Measurements from ENCODE around the gene IL1A. TPM values are rescaled to one million over a fixed set of nuclear protein-coding genes. Genes with fewer than 3 reads are reported as not detected.

The IL1A gene
- total and polyA plus RNA-seq, 9 of the 15 experiments (the other 6 are each of a cell fraction or from before 2014, with no cell fraction given): 0.03 to 0.27 (median 0.14) TPM; not detected in 2

DNA sequence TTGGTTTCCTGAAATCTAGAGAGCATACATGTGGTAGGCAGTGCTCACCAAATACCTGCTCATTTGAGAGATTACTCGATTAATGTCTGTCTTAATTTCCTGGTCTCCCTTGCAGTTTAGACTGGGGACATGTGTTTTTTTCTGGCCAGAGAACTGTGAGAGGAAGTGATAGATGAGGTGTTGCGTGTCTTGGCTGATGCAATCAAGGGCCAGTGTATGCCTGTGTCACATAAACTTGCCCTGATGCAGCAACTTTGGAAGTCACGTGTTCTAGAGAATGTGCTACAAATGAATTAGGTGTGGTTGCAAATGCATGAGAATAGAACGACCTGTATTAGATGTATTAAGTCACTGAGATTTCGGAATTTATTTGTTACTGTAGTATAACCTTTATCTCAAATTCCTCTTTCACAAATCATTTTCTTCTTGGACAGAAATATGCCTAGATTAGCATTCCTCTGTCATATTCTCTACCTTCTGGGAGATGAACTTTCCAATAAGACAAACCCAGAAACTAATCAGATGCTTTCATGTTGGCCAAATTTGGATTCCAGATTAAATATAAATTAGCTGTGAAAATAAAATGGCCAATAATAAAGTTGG lies 9.9 kb upstream of the IL1A start (continued):
- TF ChIP-seq, protein P1, sequence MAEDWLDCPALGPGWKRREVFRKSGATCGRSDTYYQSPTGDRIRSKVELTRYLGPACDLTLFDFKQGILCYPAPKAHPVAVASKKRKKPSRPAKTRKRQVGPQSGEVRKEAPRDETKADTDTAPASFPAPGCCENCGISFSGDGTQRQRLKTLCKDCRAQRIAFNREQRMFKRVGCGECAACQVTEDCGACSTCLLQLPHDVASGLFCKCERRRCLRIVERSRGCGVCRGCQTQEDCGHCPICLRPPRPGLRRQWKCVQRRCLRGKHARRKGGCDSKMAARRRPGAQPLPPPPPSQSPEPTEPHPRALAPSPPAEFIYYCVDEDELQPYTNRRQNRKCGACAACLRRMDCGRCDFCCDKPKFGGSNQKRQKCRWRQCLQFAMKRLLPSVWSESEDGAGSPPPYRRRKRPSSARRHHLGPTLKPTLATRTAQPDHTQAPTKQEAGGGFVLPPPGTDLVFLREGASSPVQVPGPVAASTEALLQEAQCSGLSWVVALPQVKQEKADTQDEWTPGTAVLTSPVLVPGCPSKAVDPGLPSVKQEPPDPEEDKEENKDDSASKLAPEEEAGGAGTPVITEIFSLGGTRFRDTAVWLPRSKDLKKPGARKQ (CRISPR knock-in tag; IDR thresholded peaks at IDR 0.05): 0 out of 2 replicates have a peak, but pooled peaks have one; percentile 16
- peak; percentile 81 for TF ChIP-seq ZNF311 (CRISPR knock-in tag; IDR thresholded peaks at IDR 0.05)
- peak; percentile 90 for TF ChIP-seq SMARCA4 (IDR thresholded peaks at IDR 0.05)
- peak in 1 of 2 experiments; percentile 40; a peak in 1 of 4 replicates for TF ChIP-seq MAZ (CRISPR knock-in tag; conservative IDR thresholded peaks at IDR 0.05 in 1 of 2, IDR thresholded peaks at IDR 0.05 in 1 of 2)
- TF ChIP-seq MEIS2 (IDR thresholded peaks at IDR 0.05; ENCODE audit: partially characterized antibody): peak; percentile 96
- TF ChIP-seq PHF20 (IDR thresholded peaks at IDR 0.05; ENCODE audit: partially characterized antibody): no peak
- TF ChIP-seq SMC3 (conservative IDR thresholded peaks at IDR 0.05; ENCODE audit: insufficient read depth, low read depth, low read length): no peak
- peak; percentile 100 for TF ChIP-seq ATF3 (IDR thresholded peaks at IDR 0.05)
- peak; percentile 94 for TF ChIP-seq ATF3 (CRISPR knock-in tag; conservative IDR thresholded peaks at IDR 0.05)
- TF ChIP-seq MTA1 (IDR thresholded peaks at IDR 0.05; ENCODE audit: borderline replicate concordance): peak; percentile 82; the same call in 1 of the 2 replicates
- TF ChIP-seq ZNF583 (CRISPR knock-in tag; IDR thresholded peaks at IDR 0.05): peak; percentile 73; the same call in 1 of the 2 replicates
- TF ChIP-seq ZNF707 (CRISPR knock-in tag; conservative IDR thresholded peaks at IDR 0.05): no peak
- no peak for TF ChIP-seq PURB (CRISPR knock-in tag; IDR thresholded peaks at IDR 0.05; ENCODE audit: low read depth)
- TF ChIP-seq USF1 (CRISPR knock-in tag; IDR thresholded peaks at IDR 0.05): peak; percentile 91
- 0 out of 2 replicates have a peak, but pooled peaks have one; percentile 48 for TF ChIP-seq ZBTB9 (CRISPR knock-in tag; IDR thresholded peaks at IDR 0.05)
- TF ChIP-seq CBFB (CRISPR knock-in tag; IDR thresholded peaks at IDR 0.05): no peak
- peak; percentile 83; the same call in 1 of the 2 replicates for TF ChIP-seq CHAMP1 (IDR thresholded peaks at IDR 0.05)
- peak; percentile 25; the same call in 1 of the 2 replicates for TF ChIP-seq STAT5A (IDR thresholded peaks at IDR 0.05; ENCODE audit: borderline replicate concordance, low read length)
- TF ChIP-seq, protein P2, sequence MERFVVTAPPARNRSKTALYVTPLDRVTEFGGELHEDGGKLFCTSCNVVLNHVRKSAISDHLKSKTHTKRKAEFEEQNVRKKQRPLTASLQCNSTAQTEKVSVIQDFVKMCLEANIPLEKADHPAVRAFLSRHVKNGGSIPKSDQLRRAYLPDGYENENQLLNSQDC (CRISPR knock-in tag; IDR thresholded peaks at IDR 0.05): no peak
- peak; percentile 98 for TF ChIP-seq L3MBTL2 (IDR thresholded peaks at IDR 0.05)

Data from K562 (cell line).